ENCODE results near the gene HSPB6.

GRCh38 chr19:35712567-35713505 lies 44.0 kb downstream of the HSPB6 start:
- TF ChIP-seq KDM1A (IDR thresholded peaks at IDR 0.05; ENCODE audit: low read depth) (no peak), CTCF (IDR thresholded peaks at IDR 0.05) (no peak), ELK1 (IDR thresholded peaks at IDR 0.05; ENCODE audit: low read depth, low read length) (no peak), ESRRA (IDR thresholded peaks at IDR 0.05; ENCODE audit: borderline replicate concordance, low read length) (no peak), RFX5 (IDR thresholded peaks at IDR 0.05) (no peak), EP300 (IDR thresholded peaks at IDR 0.05) (no peak), REST (IDR thresholded peaks at IDR 0.05) (no peak), CHD4 (IDR thresholded peaks at IDR 0.05; ENCODE audit: borderline replicate concordance) (no peak)

Measured in A549 (cell line).